ENCODE measurements around the gene CRAMP1.
A peak's percentile ranks its signal among the peaks of the same experiment; 100 is the strongest.
"Not testable (repeated sequence)": the region's sequence is repeated elsewhere in the genome, so short reads cannot be mapped to it uniquely, and the experiment has no call there.

The CRAMP1 gene

GRCh38 chr16:1709356-1709755 lies 97.2 kb downstream of the CRAMP1 start:
- DNase-seq (ENCODE audit: low read depth in 3 of 3) = no peak

GRCh38 chr16:1710811-1711507 lies 98.8 kb downstream of the CRAMP1 start:
- no peak for DNase-seq (ENCODE audit: low read depth in 3 of 3)

GRCh38 chr16:1712791-1713261 lies 100.7 kb downstream of the CRAMP1 start:
- no peak for DNase-seq (ENCODE audit: low read depth in 3 of 3)

- DNase-seq (ENCODE audit: low read depth in 3 of 3) = no peak
These were observed 101.2 kb downstream of the CRAMP1 start for GRCh38 chr16:1713331-1713730.

GRCh38 chr16:1713933-1714332 lies 101.8 kb downstream of the CRAMP1 start:
- no peak for DNase-seq (ENCODE audit: low read depth in 3 of 3)

- DNase-seq (ENCODE audit: low read depth in 3 of 3) = no peak
These were observed 103.1 kb downstream of the CRAMP1 start for GRCh38 chr16:1715220-1715619.

- not testable (repeated sequence) for DNase-seq (ENCODE audit: low read depth in 3 of 3)
These were observed 106.1 kb downstream of the CRAMP1 start for GRCh38 chr16:1718236-1718635.

- not testable (repeated sequence) for DNase-seq (ENCODE audit: low read depth in 3 of 3)
These were observed 107.5 kb downstream of the CRAMP1 start for GRCh38 chr16:1719559-1720229.

GRCh38 chr16:1721372-1721771 lies 109.2 kb downstream of the CRAMP1 start:
- DNase-seq (ENCODE audit: low read depth in 3 of 3) = no peak

- DNase-seq (ENCODE audit: low read depth in 3 of 3) = peak in 1 of 3 experiments; percentile 33
These were observed 111.4 kb downstream of the CRAMP1 start for GRCh38 chr16:1723450-1724147.

- DNase-seq (ENCODE audit: low read depth in 3 of 3) = no peak
These were observed 112.3 kb downstream of the CRAMP1 start for GRCh38 chr16:1724491-1724890.

- no peak for DNase-seq (ENCODE audit: low read depth in 3 of 3)
These were observed 114.7 kb downstream of the CRAMP1 start for GRCh38 chr16:1726661-1727502.
